Measurements from ENCODE around the gene PARVA.

PARVA gene

DNA sequence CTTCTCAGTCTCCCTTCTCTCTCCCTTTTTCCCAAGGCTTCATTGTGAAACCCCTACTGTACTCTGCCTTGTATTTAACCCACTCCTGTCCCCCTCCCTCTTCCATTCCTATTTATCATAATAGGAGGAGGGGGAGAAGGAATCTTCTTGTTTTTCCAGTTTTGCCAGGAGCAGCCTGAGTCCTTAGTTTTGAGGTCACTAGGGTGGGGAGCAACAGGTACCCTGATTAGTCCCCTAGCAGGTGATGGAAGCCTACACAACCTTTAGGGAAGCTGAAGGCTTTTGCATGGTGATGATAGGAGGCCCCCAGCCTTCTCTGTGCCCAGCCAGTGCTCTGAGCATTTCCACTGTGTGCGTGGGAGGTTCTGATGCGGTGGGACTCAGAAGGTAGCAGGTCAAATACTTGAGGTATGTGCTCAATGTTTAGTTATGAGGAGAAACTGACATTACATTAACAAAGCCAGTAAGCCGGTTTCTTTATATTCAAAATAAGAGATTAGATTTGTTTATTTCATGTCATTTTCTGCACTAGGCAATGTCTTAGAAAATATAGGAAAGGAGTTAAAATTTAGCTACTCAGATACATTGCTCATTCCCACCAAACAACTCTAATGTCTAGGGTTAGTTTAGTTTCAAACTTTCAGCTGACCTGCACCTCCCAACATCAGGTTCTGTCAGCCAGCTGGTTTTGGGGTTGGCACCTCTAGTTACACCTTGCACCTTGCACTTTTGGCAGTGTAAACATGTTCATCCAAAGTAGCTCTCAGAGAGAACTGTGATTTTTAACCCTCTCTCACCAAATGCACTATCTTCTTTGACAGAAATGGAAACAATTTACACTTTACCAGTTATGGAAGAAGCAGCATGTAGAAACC lies 26.0 kb downstream of the PARVA start:
- no peak for DNase-seq (ENCODE audit: low spot score)
- TF ChIP-seq, protein P1, sequence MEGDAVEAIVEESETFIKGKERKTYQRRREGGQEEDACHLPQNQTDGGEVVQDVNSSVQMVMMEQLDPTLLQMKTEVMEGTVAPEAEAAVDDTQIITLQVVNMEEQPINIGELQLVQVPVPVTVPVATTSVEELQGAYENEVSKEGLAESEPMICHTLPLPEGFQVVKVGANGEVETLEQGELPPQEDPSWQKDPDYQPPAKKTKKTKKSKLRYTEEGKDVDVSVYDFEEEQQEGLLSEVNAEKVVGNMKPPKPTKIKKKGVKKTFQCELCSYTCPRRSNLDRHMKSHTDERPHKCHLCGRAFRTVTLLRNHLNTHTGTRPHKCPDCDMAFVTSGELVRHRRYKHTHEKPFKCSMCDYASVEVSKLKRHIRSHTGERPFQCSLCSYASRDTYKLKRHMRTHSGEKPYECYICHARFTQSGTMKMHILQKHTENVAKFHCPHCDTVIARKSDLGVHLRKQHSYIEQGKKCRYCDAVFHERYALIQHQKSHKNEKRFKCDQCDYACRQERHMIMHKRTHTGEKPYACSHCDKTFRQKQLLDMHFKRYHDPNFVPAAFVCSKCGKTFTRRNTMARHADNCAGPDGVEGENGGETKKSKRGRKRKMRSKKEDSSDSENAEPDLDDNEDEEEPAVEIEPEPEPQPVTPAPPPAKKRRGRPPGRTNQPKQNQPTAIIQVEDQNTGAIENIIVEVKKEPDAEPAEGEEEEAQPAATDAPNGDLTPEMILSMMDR (IDR thresholded peaks at IDR 0.05; ENCODE audit: extremely low read depth, insufficient read depth, missing control alignments), result no peak
- in situ Hi-C loops (cut with MboI; ENCODE audit: low pct_unique_long_range_greater_than_20kb, low sequenced_read_pairs, unreplicated experiment), result no loop called here

DNA sequence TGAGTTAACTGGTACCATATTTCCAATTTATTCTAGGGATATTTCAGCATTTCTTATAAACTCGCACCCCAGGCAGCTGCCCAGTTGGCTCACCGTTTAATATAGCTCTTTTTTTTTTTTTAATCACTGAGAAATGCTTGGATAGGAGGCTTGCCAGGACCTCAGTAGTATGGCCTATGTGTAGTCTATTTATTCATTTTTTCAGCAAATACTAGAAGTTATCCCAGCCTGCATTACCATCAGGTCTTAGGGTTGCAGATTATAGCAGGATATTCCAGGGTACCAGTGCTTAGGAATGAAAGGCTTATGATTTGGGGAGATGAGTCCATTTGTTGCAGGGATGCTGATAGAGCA lies 26.6 kb downstream of the PARVA start:
- TF ChIP-seq, protein P1 (IDR thresholded peaks at IDR 0.05; ENCODE audit: extremely low read depth, insufficient read depth, missing control alignments), result no peak
- in situ Hi-C loops (cut with MboI; ENCODE audit: low pct_unique_long_range_greater_than_20kb, low sequenced_read_pairs, unreplicated experiment), result no loop called here
- DNase-seq (ENCODE audit: low spot score), result no peak

DNA sequence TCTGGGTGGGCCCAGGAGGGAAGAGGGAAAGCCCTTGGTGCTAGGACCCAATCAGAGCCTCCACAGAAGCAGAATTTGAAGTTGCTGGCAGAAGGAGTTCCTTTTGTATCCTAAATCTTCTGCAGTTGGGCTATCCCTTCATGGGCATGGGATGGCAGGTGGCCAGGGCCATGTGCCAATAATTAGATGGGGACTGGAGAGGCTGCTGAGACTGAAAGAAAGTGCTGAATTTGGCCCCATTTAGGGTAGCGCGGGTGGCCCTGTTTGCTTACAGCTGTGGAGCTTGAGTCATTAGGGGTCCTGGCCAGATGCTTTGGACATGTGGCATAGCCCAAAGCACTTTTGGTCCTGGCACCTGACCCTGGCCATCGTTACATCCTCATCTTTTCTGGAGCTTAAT lies 27.1 kb downstream of the PARVA start:
- TF ChIP-seq, protein P1 (IDR thresholded peaks at IDR 0.05; ENCODE audit: extremely low read depth, insufficient read depth, missing control alignments), result no peak
- in situ Hi-C loops (cut with MboI; ENCODE audit: low pct_unique_long_range_greater_than_20kb, low sequenced_read_pairs, unreplicated experiment), result no loop called here
- no peak for DNase-seq (ENCODE audit: low spot score)

DNA sequence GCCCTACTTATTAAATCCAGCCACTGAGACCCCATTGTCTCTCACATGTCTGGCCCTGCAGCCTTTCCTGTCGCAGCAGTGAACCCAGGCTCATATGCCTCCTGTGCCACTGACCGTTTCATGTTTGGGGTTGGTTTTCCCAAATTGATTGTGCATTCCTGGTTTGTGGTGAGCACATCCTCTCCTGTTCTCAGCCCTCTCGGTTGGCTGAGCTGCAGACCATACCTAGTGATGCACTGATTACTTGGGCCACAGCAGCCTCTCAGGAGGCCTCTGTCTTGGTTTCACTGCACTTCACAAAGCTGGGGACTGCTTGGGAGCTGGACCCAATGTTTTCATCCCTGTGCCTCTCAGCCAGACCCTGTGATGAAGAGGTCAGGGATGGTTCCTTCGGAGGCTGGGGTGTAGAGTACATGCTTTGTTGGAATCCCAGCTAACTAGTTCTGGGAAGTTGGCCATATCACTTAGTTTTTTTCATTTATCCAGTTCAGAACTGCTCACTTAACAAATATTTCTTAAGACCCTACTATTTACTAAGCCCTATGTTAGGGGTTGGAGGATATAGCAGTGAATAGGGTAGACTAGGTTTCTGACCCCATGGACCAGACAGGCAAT lies 30.9 kb downstream of the PARVA start:
- DNase-seq (ENCODE audit: low spot score), result no peak
- in situ Hi-C loops (cut with MboI; ENCODE audit: low pct_unique_long_range_greater_than_20kb, low sequenced_read_pairs, unreplicated experiment), result no loop called here
- TF ChIP-seq, protein P1 (IDR thresholded peaks at IDR 0.05; ENCODE audit: extremely low read depth, insufficient read depth, missing control alignments), result no peak

DNA sequence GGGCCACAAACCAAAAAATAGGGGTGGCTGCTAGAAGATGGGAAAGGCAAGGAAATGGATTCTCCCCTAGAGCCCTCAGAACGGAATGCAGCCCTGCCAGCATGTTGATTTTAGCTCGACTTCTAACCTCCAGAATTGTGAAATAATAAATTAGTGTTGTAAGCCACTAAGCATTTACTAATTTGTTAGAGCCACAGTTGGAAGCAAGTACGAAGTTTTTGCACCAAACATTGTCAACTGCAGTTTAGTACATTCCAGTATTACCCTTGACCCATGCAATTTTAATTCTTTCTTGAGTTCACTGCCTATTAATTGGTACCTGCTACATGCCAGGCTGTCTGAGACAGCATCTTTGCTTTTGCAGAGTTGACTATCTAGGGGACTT lies 32.2 kb downstream of the PARVA start:
- in situ Hi-C loops (cut with MboI; ENCODE audit: low pct_unique_long_range_greater_than_20kb, low sequenced_read_pairs, unreplicated experiment), result no loop called here
- DNase-seq (ENCODE audit: low spot score), result no peak
- TF ChIP-seq, protein P1 (IDR thresholded peaks at IDR 0.05; ENCODE audit: extremely low read depth, insufficient read depth, missing control alignments), result no peak

DNA sequence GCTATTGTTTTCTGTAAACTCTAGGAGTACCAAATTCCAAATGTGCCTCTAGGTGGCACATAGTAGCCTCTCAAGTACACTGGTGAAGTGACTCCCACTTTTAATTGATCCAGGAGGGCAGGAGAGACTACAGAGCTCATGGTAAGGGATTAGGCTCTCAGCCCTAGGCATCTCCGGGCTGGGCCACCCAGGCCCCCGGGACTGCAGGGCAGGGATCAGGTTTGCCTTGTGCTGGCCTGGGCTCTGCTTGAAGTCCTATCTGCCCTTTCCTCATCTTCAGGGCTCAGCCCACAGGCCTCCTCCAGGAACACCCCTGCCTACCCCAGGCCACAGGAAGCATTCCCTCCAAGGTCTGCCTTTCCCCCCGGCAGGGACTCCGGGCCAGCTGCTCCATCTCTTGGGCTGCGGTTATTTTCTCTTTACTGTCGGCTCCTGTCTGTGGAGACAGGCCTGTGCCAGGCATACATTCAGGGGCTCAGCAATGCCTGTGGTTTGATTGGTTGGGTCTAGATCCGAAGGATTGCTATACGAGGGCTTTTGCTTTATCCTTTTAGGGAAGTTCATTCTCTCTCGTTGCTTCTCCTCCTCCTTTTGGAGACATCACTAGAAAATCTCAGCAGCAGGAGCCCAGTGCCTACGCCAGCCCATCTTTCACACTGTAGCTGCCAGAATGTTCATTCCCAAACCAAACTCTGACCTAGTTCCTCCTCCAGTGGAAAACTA lies 32.8 kb downstream of the PARVA start:
- TF ChIP-seq, protein P1 (IDR thresholded peaks at IDR 0.05; ENCODE audit: extremely low read depth, insufficient read depth, missing control alignments), result no peak
- in situ Hi-C loops (cut with MboI; ENCODE audit: low pct_unique_long_range_greater_than_20kb, low sequenced_read_pairs, unreplicated experiment), result no loop called here
- no peak for DNase-seq (ENCODE audit: low spot score)
